ENCODE measurements around the gene ATP2C1. TPM values are rescaled to one million over a fixed set of nuclear protein-coding genes. Genes with fewer than 3 reads are reported as not detected.
A peak's percentile ranks its signal among the peaks of the same experiment; 100 is the strongest.

ATP2C1 gene
- total and polyA plus RNA-seq, 12 donors: 27.5 to 78.8 (median 58.4) TPM

DNA sequence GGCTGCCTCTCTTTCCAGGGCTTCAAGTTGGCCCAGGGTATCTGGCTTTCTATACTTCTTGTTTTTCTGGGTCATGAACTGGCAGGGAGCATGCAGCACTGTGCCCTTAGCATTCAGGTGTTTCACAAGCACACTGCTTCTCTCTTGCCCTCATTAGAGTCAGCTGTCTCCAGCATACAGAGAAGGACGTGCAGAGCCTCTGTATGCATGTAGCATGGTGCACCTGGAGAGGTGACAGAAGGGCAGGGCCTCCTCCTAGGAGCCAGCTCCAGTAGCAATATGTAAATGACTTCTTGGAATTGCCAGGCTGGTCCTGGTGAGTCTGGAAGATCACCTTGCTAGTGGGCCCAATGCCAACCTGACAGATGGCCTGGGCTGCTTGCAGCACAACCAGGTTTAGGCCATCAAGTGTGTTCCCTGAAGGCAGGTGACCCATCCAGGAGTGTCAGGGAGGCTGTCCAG lies 44.8 kb upstream of the ATP2C1 start:
- peaks cover 0 to 40% (median 13%) of the 10 kb centered on the region in 9 donors for H3K4me1 ChIP-seq
- no peaks in the 10 kb centered on the region for H3K9me3 ChIP-seq
- ATAC-seq: peak in 7 of 8 donors; percentile 13 to 63 (median 33)
- H3K4me3 ChIP-seq: no peak overlapping the region
- H3K36me3 ChIP-seq: no peaks in the 10 kb centered on the region
- H3K27me3 ChIP-seq: no peaks in the 10 kb centered on the region
- intact Hi-C loops (cut with DNase I): no loop called here
- 37 to 55% methylated on average over 1 of the region's 1 CpG for WGBS, 2 donors
- TF ChIP-seq, protein P1, sequence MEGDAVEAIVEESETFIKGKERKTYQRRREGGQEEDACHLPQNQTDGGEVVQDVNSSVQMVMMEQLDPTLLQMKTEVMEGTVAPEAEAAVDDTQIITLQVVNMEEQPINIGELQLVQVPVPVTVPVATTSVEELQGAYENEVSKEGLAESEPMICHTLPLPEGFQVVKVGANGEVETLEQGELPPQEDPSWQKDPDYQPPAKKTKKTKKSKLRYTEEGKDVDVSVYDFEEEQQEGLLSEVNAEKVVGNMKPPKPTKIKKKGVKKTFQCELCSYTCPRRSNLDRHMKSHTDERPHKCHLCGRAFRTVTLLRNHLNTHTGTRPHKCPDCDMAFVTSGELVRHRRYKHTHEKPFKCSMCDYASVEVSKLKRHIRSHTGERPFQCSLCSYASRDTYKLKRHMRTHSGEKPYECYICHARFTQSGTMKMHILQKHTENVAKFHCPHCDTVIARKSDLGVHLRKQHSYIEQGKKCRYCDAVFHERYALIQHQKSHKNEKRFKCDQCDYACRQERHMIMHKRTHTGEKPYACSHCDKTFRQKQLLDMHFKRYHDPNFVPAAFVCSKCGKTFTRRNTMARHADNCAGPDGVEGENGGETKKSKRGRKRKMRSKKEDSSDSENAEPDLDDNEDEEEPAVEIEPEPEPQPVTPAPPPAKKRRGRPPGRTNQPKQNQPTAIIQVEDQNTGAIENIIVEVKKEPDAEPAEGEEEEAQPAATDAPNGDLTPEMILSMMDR (IDR thresholded peaks at IDR 0.05): no peak
- H3K27ac ChIP-seq: peak overlapping the region in 7 of 10 donors; percentile 34 to 90 (median 86)
- DNase-seq: peak in 1 of 2 donors; percentile 33

DNA sequence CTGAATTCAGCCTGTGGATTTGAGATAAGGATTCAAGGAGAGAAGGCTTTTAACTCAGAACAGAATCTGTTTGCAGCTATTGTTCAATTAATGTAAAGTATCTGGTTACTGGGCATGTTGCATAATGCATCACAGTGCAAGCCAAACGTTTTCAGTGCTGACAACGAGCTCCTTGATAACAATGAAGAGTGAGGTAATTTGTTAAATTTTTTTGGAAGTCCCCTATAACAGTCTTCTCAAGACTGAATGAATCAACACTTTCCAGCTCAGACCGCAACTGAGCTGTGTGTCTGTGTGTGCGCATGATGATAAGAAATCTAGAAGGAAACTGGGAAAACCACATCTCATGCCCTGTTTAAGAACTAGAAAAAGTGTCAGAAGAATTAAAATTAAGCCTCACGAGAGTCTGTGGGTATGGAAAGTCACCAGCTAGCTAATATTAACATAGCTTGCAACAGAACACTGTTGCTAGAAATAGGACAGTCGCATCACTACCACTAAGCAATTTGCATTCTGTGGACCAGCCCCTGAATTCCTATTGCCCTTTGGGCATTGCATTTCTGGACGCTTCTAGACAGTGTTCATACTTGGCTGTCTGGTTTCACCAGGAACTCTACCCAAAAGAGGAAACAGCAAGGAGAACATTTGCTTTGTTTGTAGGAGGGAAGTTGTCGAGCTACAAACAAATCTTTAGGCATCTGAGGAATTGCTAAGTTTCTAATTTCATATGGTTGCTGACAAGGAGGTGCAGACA lies 43.7 kb upstream of the ATP2C1 start:
- Histone ChIP-seq H3K4me1 (peaks cover 0 to 40% (median 13%) of the 10 kb centered on the region in 9 donors), H3K9me3 (no peaks in the 10 kb centered on the region), H3K4me3 (peak overlapping the region; percentile 4 to 60 (median 50)), H3K27me3 (no peaks in the 10 kb centered on the region), H3K36me3 (no peaks in the 10 kb centered on the region), H3K27ac (peak overlapping the region; percentile 42 to 90 (median 83))
- TF ChIP-seq, protein P1 (IDR thresholded peaks at IDR 0.05): no peak
- intact Hi-C loops (cut with DNase I): no loop called here
- ATAC-seq (peak; percentile 82 to 94 (median 90)), DNase-seq (peak in 1 of 2 donors; percentile 36)
- 11 to 22% methylated on average over 8 of the region's 8 CpGs for WGBS, 2 donors

DNA sequence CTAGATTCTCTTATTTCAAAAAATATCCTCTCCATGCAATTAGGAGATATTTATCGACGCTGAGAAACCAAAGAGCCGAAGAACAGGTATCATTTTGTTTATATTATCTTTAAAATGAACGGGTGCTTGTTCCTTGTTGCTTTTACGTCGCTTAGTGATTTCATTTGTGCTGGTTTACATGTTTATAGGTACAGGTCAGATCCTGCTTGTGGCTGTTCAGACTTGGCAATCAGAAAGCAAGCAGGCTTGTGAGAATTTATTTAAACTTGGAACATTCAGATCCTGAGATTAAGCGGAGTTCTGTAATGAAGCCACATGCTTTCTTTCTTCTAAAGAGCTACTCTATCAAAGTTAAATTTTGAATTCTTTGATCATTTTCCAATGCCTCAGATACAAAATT lies 43.0 kb upstream of the ATP2C1 start:
- ATAC-seq (peak in 4 of 8 donors; percentile 27 to 60 (median 37)), DNase-seq (no peak)
- Histone ChIP-seq H3K27ac (peak overlapping the region; percentile 42 to 90 (median 83)), H3K36me3 (no peaks in the 10 kb centered on the region), H3K4me3 (peak overlapping the region; percentile 4 to 60 (median 50)), H3K9me3 (no peaks in the 10 kb centered on the region), H3K27me3 (no peaks in the 10 kb centered on the region), H3K4me1 (peaks cover 0 to 44% (median 13%) of the 10 kb centered on the region in 9 donors)
- 40 to 54% methylated on average over 7 of the region's 7 CpGs for WGBS, 2 donors
- intact Hi-C loops (cut with DNase I): no loop called here
- TF ChIP-seq, protein P1 (IDR thresholded peaks at IDR 0.05): no peak

DNA sequence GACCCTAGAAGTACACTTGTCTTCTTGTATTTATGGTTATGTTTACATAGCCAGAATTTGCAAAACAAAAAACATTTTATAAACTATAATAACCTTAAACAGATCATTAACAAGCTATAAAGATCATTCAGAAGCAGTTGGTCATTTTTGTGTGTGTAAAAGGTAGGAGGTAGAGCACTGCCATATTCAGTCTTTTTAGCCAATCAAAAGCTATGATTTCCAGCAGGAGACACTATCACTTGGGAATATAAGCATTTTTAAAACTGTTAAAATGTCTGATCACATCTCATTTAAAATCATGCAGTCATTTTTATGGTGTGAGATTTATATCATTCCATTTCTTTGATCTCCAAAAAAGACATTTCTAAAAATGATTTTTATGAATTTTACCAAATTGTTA lies 42.6 kb upstream of the ATP2C1 start:
- Histone ChIP-seq H3K27ac (peak overlapping the region in 9 of 10 donors; percentile 42 to 90 (median 84)), H3K9me3 (no peaks in the 10 kb centered on the region), H3K27me3 (no peaks in the 10 kb centered on the region), H3K36me3 (no peaks in the 10 kb centered on the region), H3K4me3 (peak overlapping the region in 9 of 10 donors; percentile 30 to 60 (median 54)), H3K4me1 (peaks cover 0 to 48% (median 13%) of the 10 kb centered on the region in 9 donors)
- DNase-seq: no peak
- no peak for ATAC-seq
- TF ChIP-seq, protein P1 (IDR thresholded peaks at IDR 0.05): no peak
- intact Hi-C loops (cut with DNase I): no loop called here
